ENCODE data around the gene TAF11L4. TPM values are rescaled to one million over a fixed set of nuclear protein-coding genes. Genes with fewer than 3 reads are reported as not detected.
"Not testable (repeated sequence)": the region's sequence is repeated elsewhere in the genome, so short reads cannot be mapped to it uniquely, and the experiment has no call there.

Gene TAF11L4
- total and polyA plus RNA-seq, 2 experiments from 2014 or later, result not detected

- H3K27me3 ChIP-seq (ENCODE audit: insufficient read depth); H2AFZ ChIP-seq; H3K36me3 ChIP-seq (ENCODE audit: insufficient read depth); H4K20me1 ChIP-seq (replicated peaks; ENCODE audit: insufficient read depth); H3K9me2 ChIP-seq (ENCODE audit: insufficient read depth); DNase-seq (ENCODE audit: low spot score); H3K27ac ChIP-seq (ENCODE audit: low read depth); H3K27ac Mint-ChIP-seq; H3K27me3 Mint-ChIP-seq (ENCODE audit: insufficient read depth, low read depth, poor library complexity); H3K4me2 ChIP-seq; H3K36me3 Mint-ChIP-seq (ENCODE audit: low read depth); H3K4me1 Mint-ChIP-seq; ATAC-seq; H3K4me3 ChIP-seq; H3K4me3 Mint-ChIP-seq; H3K9me3 Mint-ChIP-seq; H3F3A ChIP-seq (replicated peaks; ENCODE audit: low read depth); H3K4me1 ChIP-seq (ENCODE audit: insufficient read depth); H3K79me2 ChIP-seq (replicated peaks; ENCODE audit: insufficient read depth): not testable (repeated sequence)
Observed at GRCh38 chr5:17486464-17487173, 35.0 kb upstream of the TAF11L4 start.

- H3K9me3 Mint-ChIP-seq, result peaks cover 2% of the 10 kb centered on the region; the same call in 1 of the 3 replicates
- Histone ChIP-seq H3K4me1 (ENCODE audit: insufficient read depth) (no peaks in the 10 kb centered on the region), H3K27me3 (ENCODE audit: insufficient read depth) (no peaks in the 10 kb centered on the region), H4K20me1 (replicated peaks; ENCODE audit: insufficient read depth) (no peaks in the 10 kb centered on the region), H3K4me3 (no peak overlapping the region), H3K27ac (ENCODE audit: low read depth) (no peak overlapping the region), H3K36me3 (ENCODE audit: insufficient read depth) (no peaks in the 10 kb centered on the region), H3K4me2 (no peak overlapping the region), H3K9me2 (ENCODE audit: insufficient read depth) (no peaks in the 10 kb centered on the region), H2AFZ (no peak overlapping the region; the same call in 1 of the 2 replicates), H3K79me2 (replicated peaks; ENCODE audit: insufficient read depth) (no peaks in the 10 kb centered on the region), H3F3A (replicated peaks; ENCODE audit: low read depth) (no peaks in the 10 kb centered on the region)
- no peak overlapping the region for H3K27ac Mint-ChIP-seq
- ATAC-seq (no peak), DNase-seq (ENCODE audit: low spot score) (no peak)
- no peaks in the 10 kb centered on the region for H3K27me3 Mint-ChIP-seq (ENCODE audit: insufficient read depth, low read depth, poor library complexity)
- no peaks in the 10 kb centered on the region for H3K4me1 Mint-ChIP-seq
- H3K36me3 Mint-ChIP-seq (ENCODE audit: low read depth), result no peaks in the 10 kb centered on the region
- TF ChIP-seq CREB1 (CRISPR knock-in tag; IDR thresholded peaks at IDR 0.05; ENCODE audit: low read depth), result no peak
- TF ChIP-seq ETS1 (IDR thresholded peaks at IDR 0.05), result no peak
- no peak for TF ChIP-seq EZH2phosphoT487 (IDR thresholded peaks at IDR 0.05; ENCODE audit: unreplicated experiment)
- H3K4me3 Mint-ChIP-seq, result no peak overlapping the region
Observed at GRCh38 chr5:17487174-17487512, 34.5 kb upstream of the TAF11L4 start.

- not testable (repeated sequence) for H3K27me3 ChIP-seq (ENCODE audit: insufficient read depth); H3K36me3 ChIP-seq (ENCODE audit: insufficient read depth); H3K4me1 Mint-ChIP-seq; H3K9me2 ChIP-seq (ENCODE audit: insufficient read depth); H2AFZ ChIP-seq; H3K4me3 Mint-ChIP-seq; H3K4me2 ChIP-seq; H3K9me3 Mint-ChIP-seq; H3K27ac Mint-ChIP-seq; H3F3A ChIP-seq (replicated peaks; ENCODE audit: low read depth); H3K36me3 Mint-ChIP-seq (ENCODE audit: low read depth); H3K4me3 ChIP-seq; H3K4me1 ChIP-seq (ENCODE audit: insufficient read depth); H4K20me1 ChIP-seq (replicated peaks; ENCODE audit: insufficient read depth); ATAC-seq; H3K27ac ChIP-seq (ENCODE audit: low read depth); DNase-seq (ENCODE audit: low spot score); H3K79me2 ChIP-seq (replicated peaks; ENCODE audit: insufficient read depth); H3K27me3 Mint-ChIP-seq (ENCODE audit: insufficient read depth, low read depth, poor library complexity)
Observed at GRCh38 chr5:17491257-17491656, 30.3 kb upstream of the TAF11L4 start.

- Mint-ChIP-seq H3K4me1 (peaks cover 4% of the 10 kb centered on the region; the same call in 2 of the 3 replicates), H3K27ac (no peak overlapping the region), H3K27me3 (ENCODE audit: insufficient read depth, low read depth, poor library complexity) (no peaks in the 10 kb centered on the region), H3K9me3 (peaks cover 7% of the 10 kb centered on the region; the same call in 1 of the 3 replicates), H3K36me3 (ENCODE audit: low read depth) (no peaks in the 10 kb centered on the region), H3K4me3 (no peak overlapping the region)
- no peaks in the 10 kb centered on the region for H3F3A ChIP-seq (replicated peaks; ENCODE audit: low read depth)
- no peaks in the 10 kb centered on the region for H4K20me1 ChIP-seq (replicated peaks; ENCODE audit: insufficient read depth)
- no peaks in the 10 kb centered on the region for H3K4me1 ChIP-seq (ENCODE audit: insufficient read depth)
- no peak overlapping the region for H3K4me3 ChIP-seq
- H2AFZ ChIP-seq, result no peak overlapping the region
- no peaks in the 10 kb centered on the region for H3K27me3 ChIP-seq (ENCODE audit: insufficient read depth)
- no peaks in the 10 kb centered on the region for H3K36me3 ChIP-seq (ENCODE audit: insufficient read depth)
- no peaks in the 10 kb centered on the region for H3K9me2 ChIP-seq (ENCODE audit: insufficient read depth)
- H3K4me2 ChIP-seq, result no peak overlapping the region
- TF ChIP-seq EZH2 (IDR thresholded peaks at IDR 0.05; ENCODE audit: low read depth, unreplicated experiment), result no peak
- no peak overlapping the region for H3K27ac ChIP-seq (ENCODE audit: low read depth)
- DNase-seq (ENCODE audit: low spot score) (no peak), ATAC-seq (no peak)
- H3K79me2 ChIP-seq (replicated peaks; ENCODE audit: insufficient read depth), result no peaks in the 10 kb centered on the region
Observed at GRCh38 chr5:17492770-17493169, 28.8 kb upstream of the TAF11L4 start.
